Measurements from ENCODE around the gene TP53BP2. TPM values are rescaled to one million over a fixed set of nuclear protein-coding genes. Genes with fewer than 3 reads are reported as not detected.

TP53BP2 gene
- total and polyA plus RNA-seq, 10 of the 15 experiments (the other 5 are each of a cell fraction or from before 2014, with no cell fraction given): 1.6 to 13.7 (median 5.6) TPM

- TF ChIP-seq ZBTB40 (IDR thresholded peaks at IDR 0.05; ENCODE audit: borderline replicate concordance): no peak
Measured at GRCh38 chr1:223785808-223786207, 59.9 kb downstream of the TP53BP2 start (continued).

GRCh38 chr1:223784541-223784940 lies 61.2 kb downstream of the TP53BP2 start:
- intact Hi-C loops (cut with micrococcal nuclease; ENCODE audit: unreplicated experiment): no loop called here
- H3K27ac ChIP-seq (ENCODE audit: control insufficient read depth, insufficient read depth): no peak overlapping the region
- FAIRE-seq (no peak), ATAC-seq (no peak), DNase-seq (ENCODE audit: low read depth, low spot score) (no peak)
- H3K79me2 ChIP-seq (ENCODE audit: control insufficient read depth, insufficient read depth, low read length): no peaks in the 10 kb centered on the region
- RAD21 ChIA-PET (ENCODE audit: unreplicated experiment): no interaction called here
- no peak overlapping the region for H2AFZ ChIP-seq (ENCODE audit: control insufficient read depth, low read depth, low read length)
- 79% methylated on average over 4 of the region's 4 CpGs for WGBS (ENCODE audit: insufficient coverage, insufficient replicate concordance, low lambda C conversion rate, missing lambda C conversion rate)
- H3K27me3 ChIP-seq (replicated peaks in 1 of 2; ENCODE audit: control insufficient read depth in 2 of 2, insufficient read depth in 2 of 2, low read length in 1 of 2): no peaks in the 10 kb centered on the region
- in situ Hi-C loops (cut with MboI): no loop called here
- no peak overlapping the region for H3K4me2 ChIP-seq (ENCODE audit: control insufficient read depth, insufficient read depth)
- CTCF ChIA-PET: interaction anchor here (0.8 to 1.6 kb wide), 4 partner anchors 10 to 47 kb away, joined by 3 to 5 read pairs (median 4); no protein-coding TSS in a partner anchor
- no peaks in the 10 kb centered on the region; a peak in 2 of 4 replicates for H3K36me3 ChIP-seq (ENCODE audit: control insufficient read depth in 2 of 2, insufficient read depth in 2 of 2, low read length in 1 of 2)
- H3K9ac ChIP-seq (ENCODE audit: control insufficient read depth, insufficient read depth, low read length): no peak overlapping the region
- BruUV-seq (replicated peaks): no TSS peak
- POLR2A ChIA-PET: no interaction called here
- H3K4me3 ChIP-seq: no peak overlapping the region
- H3K4me1 ChIP-seq (ENCODE audit: control insufficient read depth, insufficient read depth, low read length): no peaks in the 10 kb centered on the region
- H4K20me1 ChIP-seq (ENCODE audit: control insufficient read depth, insufficient read depth): no peaks in the 10 kb centered on the region
- H3K9me3 ChIP-seq (replicated peaks; ENCODE audit: control insufficient read depth, insufficient read depth, low read length): no peaks in the 10 kb centered on the region
- SMC1A ChIA-PET (ENCODE audit: uncharacterized antibody, unreplicated experiment): interaction anchor here (0.8 to 0.9 kb wide), 2 partner anchors 16 to 288 kb away, joined by 3 read pairs; no protein-coding TSS in a partner anchor
- no peak for TF ChIP-seq SUPT20H (IDR thresholded peaks at IDR 0.05; ENCODE audit: borderline replicate concordance, control insufficient read depth, low read depth, low read length)
- TF ChIP-seq, protein P1, sequence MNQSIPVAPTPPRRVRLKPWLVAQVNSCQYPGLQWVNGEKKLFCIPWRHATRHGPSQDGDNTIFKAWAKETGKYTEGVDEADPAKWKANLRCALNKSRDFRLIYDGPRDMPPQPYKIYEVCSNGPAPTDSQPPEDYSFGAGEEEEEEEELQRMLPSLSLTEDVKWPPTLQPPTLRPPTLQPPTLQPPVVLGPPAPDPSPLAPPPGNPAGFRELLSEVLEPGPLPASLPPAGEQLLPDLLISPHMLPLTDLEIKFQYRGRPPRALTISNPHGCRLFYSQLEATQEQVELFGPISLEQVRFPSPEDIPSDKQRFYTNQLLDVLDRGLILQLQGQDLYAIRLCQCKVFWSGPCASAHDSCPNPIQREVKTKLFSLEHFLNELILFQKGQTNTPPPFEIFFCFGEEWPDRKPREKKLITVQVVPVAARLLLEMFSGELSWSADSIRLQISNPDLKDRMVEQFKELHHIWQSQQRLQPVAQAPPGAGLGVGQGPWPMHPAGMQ (IDR thresholded peaks at IDR 0.05; ENCODE audit: borderline replicate concordance): no peak
- no peak for TF ChIP-seq MEF2A (IDR thresholded peaks at IDR 0.05; ENCODE audit: insufficient read depth, low read depth, low read length)
- TF ChIP-seq TCF12 (IDR thresholded peaks at IDR 0.05; ENCODE audit: low read depth, low read length): no peak
- no peak for TF ChIP-seq HDGF (IDR thresholded peaks at IDR 0.05)
- no peak for TF ChIP-seq RAD51 (IDR thresholded peaks at IDR 0.05)
- no peak for TF ChIP-seq PML (IDR thresholded peaks at IDR 0.05; ENCODE audit: low read length)
- TF ChIP-seq SMAD1 (IDR thresholded peaks at IDR 0.05; ENCODE audit: low read depth, partially characterized antibody): no peak
- TF ChIP-seq IKZF1 (conservative IDR thresholded peaks at IDR 0.05): no peak
- TF ChIP-seq, protein P2, sequence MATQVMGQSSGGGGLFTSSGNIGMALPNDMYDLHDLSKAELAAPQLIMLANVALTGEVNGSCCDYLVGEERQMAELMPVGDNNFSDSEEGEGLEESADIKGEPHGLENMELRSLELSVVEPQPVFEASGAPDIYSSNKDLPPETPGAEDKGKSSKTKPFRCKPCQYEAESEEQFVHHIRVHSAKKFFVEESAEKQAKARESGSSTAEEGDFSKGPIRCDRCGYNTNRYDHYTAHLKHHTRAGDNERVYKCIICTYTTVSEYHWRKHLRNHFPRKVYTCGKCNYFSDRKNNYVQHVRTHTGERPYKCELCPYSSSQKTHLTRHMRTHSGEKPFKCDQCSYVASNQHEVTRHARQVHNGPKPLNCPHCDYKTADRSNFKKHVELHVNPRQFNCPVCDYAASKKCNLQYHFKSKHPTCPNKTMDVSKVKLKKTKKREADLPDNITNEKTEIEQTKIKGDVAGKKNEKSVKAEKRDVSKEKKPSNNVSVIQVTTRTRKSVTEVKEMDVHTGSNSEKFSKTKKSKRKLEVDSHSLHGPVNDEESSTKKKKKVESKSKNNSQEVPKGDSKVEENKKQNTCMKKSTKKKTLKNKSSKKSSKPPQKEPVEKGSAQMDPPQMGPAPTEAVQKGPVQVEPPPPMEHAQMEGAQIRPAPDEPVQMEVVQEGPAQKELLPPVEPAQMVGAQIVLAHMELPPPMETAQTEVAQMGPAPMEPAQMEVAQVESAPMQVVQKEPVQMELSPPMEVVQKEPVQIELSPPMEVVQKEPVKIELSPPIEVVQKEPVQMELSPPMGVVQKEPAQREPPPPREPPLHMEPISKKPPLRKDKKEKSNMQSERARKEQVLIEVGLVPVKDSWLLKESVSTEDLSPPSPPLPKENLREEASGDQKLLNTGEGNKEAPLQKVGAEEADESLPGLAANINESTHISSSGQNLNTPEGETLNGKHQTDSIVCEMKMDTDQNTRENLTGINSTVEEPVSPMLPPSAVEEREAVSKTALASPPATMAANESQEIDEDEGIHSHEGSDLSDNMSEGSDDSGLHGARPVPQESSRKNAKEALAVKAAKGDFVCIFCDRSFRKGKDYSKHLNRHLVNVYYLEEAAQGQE (IDR thresholded peaks at IDR 0.05; ENCODE audit: low read depth, low read length): no peak
- TF ChIP-seq CHD4 (IDR thresholded peaks at IDR 0.05): no peak
- TF ChIP-seq CHD2 (IDR thresholded peaks at IDR 0.05; ENCODE audit: borderline replicate concordance, low read depth, low read length): no peak
- no peak for TF ChIP-seq RELA (IDR thresholded peaks at IDR 0.05; ENCODE audit: borderline replicate concordance, partially characterized antibody)

Data from GM12878 (cell line).